PC-9 (cell line): ENCODE measurements around the gene MTIF2.

Source experiments
- EZH2 ChIP-seq: fragments of 200-600 bp; sonication (generic); IDR thresholded peaks from 2 replicates; pipeline ENCODE4 v1.8.0; 2017; ENCODE audit warnings: antibody characterized with exemption, low read depth
- TF ChIP-seq, protein P1 (sequence below): fragments of 200-600 bp; sonication (generic); conservative IDR thresholded peaks from 2 replicates; pipeline ENCODE4 v1.6.1; 2017; ENCODE audit warnings: mixed run types, antibody characterized with exemption, mild to moderate bottlenecking, moderate library complexity

GRCh38 chr2:55231546-55232083, 37.4 kb downstream of the MTIF2 start:
- TF ChIP-seq, protein P1, sequence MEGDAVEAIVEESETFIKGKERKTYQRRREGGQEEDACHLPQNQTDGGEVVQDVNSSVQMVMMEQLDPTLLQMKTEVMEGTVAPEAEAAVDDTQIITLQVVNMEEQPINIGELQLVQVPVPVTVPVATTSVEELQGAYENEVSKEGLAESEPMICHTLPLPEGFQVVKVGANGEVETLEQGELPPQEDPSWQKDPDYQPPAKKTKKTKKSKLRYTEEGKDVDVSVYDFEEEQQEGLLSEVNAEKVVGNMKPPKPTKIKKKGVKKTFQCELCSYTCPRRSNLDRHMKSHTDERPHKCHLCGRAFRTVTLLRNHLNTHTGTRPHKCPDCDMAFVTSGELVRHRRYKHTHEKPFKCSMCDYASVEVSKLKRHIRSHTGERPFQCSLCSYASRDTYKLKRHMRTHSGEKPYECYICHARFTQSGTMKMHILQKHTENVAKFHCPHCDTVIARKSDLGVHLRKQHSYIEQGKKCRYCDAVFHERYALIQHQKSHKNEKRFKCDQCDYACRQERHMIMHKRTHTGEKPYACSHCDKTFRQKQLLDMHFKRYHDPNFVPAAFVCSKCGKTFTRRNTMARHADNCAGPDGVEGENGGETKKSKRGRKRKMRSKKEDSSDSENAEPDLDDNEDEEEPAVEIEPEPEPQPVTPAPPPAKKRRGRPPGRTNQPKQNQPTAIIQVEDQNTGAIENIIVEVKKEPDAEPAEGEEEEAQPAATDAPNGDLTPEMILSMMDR, result no peak
- TF ChIP-seq EZH2, result no peak
